K562 (cell line): ENCODE data around the gene PITPNM1. TPM values are rescaled to one million over a fixed set of nuclear protein-coding genes. Genes with fewer than 3 reads are reported as not detected.

Experiments
- ATAC-seq: fragments of 200-7000 bp; cut with Tn5 transposase; 3 replicates; pipeline ENCODE4 v1.9.1; 2020; ENCODE audit warnings: moderate library complexity
- BruUV-seq: library from RNA; stranded (reverse); fragments of 400-500 nt; replicated peaks from 2 replicates; lab custom pipeline; 2021; lab: Mats Ljungman, UMichigan
- CTCF ChIA-PET: fragments of 300-600 bp; formaldehyde crosslinking; extraction: SDS; loops from one replicate; lab custom pipeline; 2021; ENCODE audit warnings: low intra/inter-chr PET ratio; lab: Yijun Ruan, JAX
- POLR2A ChIA-PET: fragments of 300-600, 350-650 bp; sonication (Branson Sonifier 250); formaldehyde crosslinking; extraction: SDS; loops from one replicate; lab custom pipeline; 2021; ENCODE audit warnings: antibody characterized with exemption, inconsistent platforms; lab: Yijun Ruan, JAX
- DNase-seq, 4 experiments: peaks; one replicate each; pipeline versions ENCODE4 v3.0.0 to v3.0.0-alpha.2; 2011 to 2018; ENCODE audit warnings: low spot score in 3 of 4, mixed read lengths in 3 of 4; ENCODE audit errors: extremely low read depth in 1 of 4
- FAIRE-seq: peaks from 2 replicates; lab custom pipeline; 2011; peaks lifted over from hg19 to GRCh38; lab: Jason Lieb, UNC
- H2AFZ ChIP-seq: 2 replicates; pipeline ENCODE4 v1.6.0; 2011; ENCODE audit warnings: low read depth, low read length, control low read depth, inconsistent platforms
- H3K27ac ChIP-seq: fragments of 200-600 bp; 3 replicates; pipeline ENCODE4 v1.8.0; 2011; ENCODE audit warnings: low read depth, mild to moderate bottlenecking, control low read depth, inconsistent platforms, low read length, moderate library complexity, mixed read lengths; ENCODE audit errors: extremely low read depth
- H3K27me3 ChIP-seq, 2 experiments: fragments of 300-600 bp in 1 of 2; 2 replicates in 1 of 2; 3 replicates in 1 of 2; pipeline versions ENCODE4 v1.6.0 to v1.8.0; 2011; ENCODE audit warnings: inconsistent platforms in 2 of 2, low read length in 2 of 2, mild to moderate bottlenecking in 1 of 2, mixed read lengths in 1 of 2, moderate library complexity in 1 of 2; ENCODE audit not compliant: control insufficient read depth in 2 of 2, insufficient read depth in 2 of 2
- H3K36me3 ChIP-seq: fragments of 300-600 bp; 3 replicates; pipeline ENCODE4 v1.8.0; 2011; ENCODE audit warnings: mild to moderate bottlenecking, low read length, inconsistent platforms; ENCODE audit not compliant: control insufficient read depth, insufficient read depth
- H3K4me1 ChIP-seq, 2 experiments: fragments of 200-600 bp in 1 of 2; replicated peaks in 1 of 2; 2 replicates in 1 of 2; 3 replicates in 1 of 2; pipeline versions ENCODE4 v1.5.1 to v1.8.0; 2011; ENCODE audit warnings: inconsistent platforms in 2 of 2, low read length in 2 of 2, mild to moderate bottlenecking in 1 of 2, mixed read lengths in 1 of 2, moderate library complexity in 1 of 2; ENCODE audit not compliant: control insufficient read depth in 2 of 2, insufficient read depth in 2 of 2
- H3K4me2 ChIP-seq: 2 replicates; pipeline ENCODE4 v1.6.1; 2011; ENCODE audit warnings: low read length, control low read depth, inconsistent platforms, mixed read lengths; ENCODE audit not compliant: insufficient read depth
- H3K4me3 ChIP-seq: fragments of 200-600 bp; sonication (generic), shearing (Covaris generic); 2 replicates; pipeline ENCODE4 v1.5.1; 2016; ENCODE audit warnings: control low read depth, inconsistent platforms
- H3K79me2 ChIP-seq: fragments of 200-600 bp; 3 replicates; pipeline ENCODE4 v1.8.0; 2011; ENCODE audit warnings: low read length, inconsistent platforms; ENCODE audit not compliant: control insufficient read depth, insufficient read depth
- H3K9ac ChIP-seq, 2 experiments: 2 replicates each; pipeline versions ENCODE4 v1.6.0 to v1.6.1; 2011; ENCODE audit warnings: low read depth in 2 of 2, low read length in 2 of 2, control low read depth in 1 of 2, inconsistent platforms in 1 of 2, mild to moderate bottlenecking in 1 of 2, mixed read lengths in 1 of 2; ENCODE audit not compliant: insufficient read depth in 1 of 2
- H3K9me1 ChIP-seq: one replicate; pipeline ENCODE4 v1.6.0; 2011; ENCODE audit warnings: inconsistent platforms, mild to moderate bottlenecking, low read length, moderate library complexity; ENCODE audit not compliant: control insufficient read depth, insufficient read depth
- H3K9me3 ChIP-seq: replicated peaks from 2 replicates; pipeline ENCODE4 v1.5.1; 2011; ENCODE audit warnings: low read depth, low read length, inconsistent platforms; ENCODE audit not compliant: control insufficient read depth, insufficient read depth
- H4K20me1 ChIP-seq: replicated peaks from 2 replicates; pipeline ENCODE4 v1.6.1; 2011; ENCODE audit warnings: low read length, inconsistent platforms, mixed read lengths; ENCODE audit not compliant: control insufficient read depth, insufficient read depth
- ELF1 ChIP-seq: fragments of 200-800 bp; sonication (Bioruptor generic); IDR thresholded peaks from 2 replicates; pipeline ENCODE4 v1.6.1; 2016; ENCODE audit warnings: missing genetic modification characterization, missing compliant biosample characterization
- NFIC ChIP-seq: fragments of 450-650 bp; IDR thresholded peaks from 2 replicates; pipeline ENCODE4 v1.6.1; 2017; ENCODE audit warnings: mild to moderate bottlenecking, inconsistent platforms
- PKNOX1 ChIP-seq: fragments of 450-650 bp; IDR thresholded peaks from 2 replicates; pipeline ENCODE4 v1.6.1; 2016
- POLR2G ChIP-seq: fragments of 200-400 bp; formaldehyde crosslinking; IDR thresholded peaks from 2 replicates; pipeline ENCODE4 v1.6.1; 2017; ENCODE audit warnings: low read depth, mild to moderate bottlenecking, antibody characterized with exemption, low read length, moderate library complexity
- RB1 ChIP-seq: fragments of 450-650 bp; IDR thresholded peaks from 2 replicates; pipeline ENCODE4 v1.6.1; 2017; ENCODE audit warnings: low read depth, mild to moderate bottlenecking
- RHOXF2B ChIP-seq: fragments of 250-450 bp; sonication (Bioruptor Pico); conservative IDR thresholded peaks from 2 replicates; pipeline ENCODE4 v1.5.1; 2021
- SP1 ChIP-seq: sonication (generic); formaldehyde crosslinking; IDR thresholded peaks from 2 replicates; pipeline ENCODE4 v1.8.1; 2022; ENCODE audit warnings: mild to moderate bottlenecking, missing genetic modification reagents
- ZFP36 ChIP-seq: fragments of 150-350 bp; IDR thresholded peaks from 2 replicates; pipeline ENCODE4 v1.6.1; 2018; ENCODE audit warnings: low read length, low read depth; ENCODE audit not compliant: partially characterized antibody
- WGBS: fragments of 100-300 bp; shearing (Covaris generic); methylation state at CpG from one replicate; pipeline ENCODE4 v1.1.6; 2016; ENCODE audit warnings: low coverage, mixed read lengths; ENCODE audit not compliant: insufficient coverage; ENCODE audit errors: missing lambda C conversion rate; 5-methylcytosine and 5-hydroxymethylcytosine counted together
- in situ Hi-C: fragments of 300-500 bp; cut with MboI; formaldehyde crosslinking; loops from 4 replicates; pipeline ENCODE4 v1.15.0; 2018; ENCODE audit warnings: inconsistent platforms, mixed read lengths
- intact Hi-C: fragments of 100-400 bp; cut with micrococcal nuclease; formaldehyde crosslinking; loops from 2 replicates; pipeline ENCODE4 v1.14.2; 2022
- polyA plus RNA-seq, 8 experiments: library from polyadenylated mRNA; depleted of rRNA in 4 of 8; stranded (reverse) in 5 of 8; unstranded in 3 of 8; fragments of >200 nt; fragmentation: Nextera tagmentation in 2 of 8; fragmentation: Illumina TruSeq in 1 of 8; extraction: Ambion mirVana in 2 of 8; extraction: Trizol in 1 of 8; gene quantifications; 2 replicates each; pipeline versions ENCODE4 v1.2.1 to v1.2.3, GENCODE V29; 2011 to 2014; ENCODE audit warnings: inconsistent platforms in 1 of 8, missing spikeins in 1 of 8
- total RNA-seq, 7 experiments: library from RNA; depleted of rRNA in 6 of 7; stranded (reverse); fragments of >200 nt in 6 of 7; fragmentation: Illumina TruSeq in 2 of 7; extraction: Trizol in 2 of 7; gene quantifications; 2 replicates each; pipeline versions ENCODE4 v1.2.1 to v1.2.3, GENCODE V29; 2011 to 2021; ENCODE audit warnings: low replicate concordance in 1 of 7

The PITPNM1 gene
- total and polyA plus RNA-seq, 9 of the 15 experiments (the other 6 are each of a cell fraction or from before 2014, with no cell fraction given) = 0.11 to 53.7 (median 16.0) TPM

GRCh38 chr11:67492801-67493547, 12.2 kb downstream of the PITPNM1 start:
- DNase-seq (peak; percentile 41 to 69 (median 56)), FAIRE-seq (no peak), ATAC-seq (peak; percentile 78)
- ChIA-PET POLR2A (interaction anchor here (0.6 to 1.2 kb wide), 4 partner anchors 8 to 593 kb away, joined by 3 to 5 read pairs (median 4); partner anchors contain the start of gene AIP), CTCF (no interaction called here)
- Histone ChIP-seq H3K27me3 (no peaks in the 10 kb centered on the region), H2AFZ (no peak overlapping the region), H3K36me3 (peaks cover 93% of the 10 kb centered on the region; the same call in 2 of the 3 replicates), H3K4me2 (no peak overlapping the region), H4K20me1 (no peaks in the 10 kb centered on the region), H3K9ac (peak overlapping the region in 1 of 2 experiments; percentile 86; a peak in 2 of 4 replicates), H3K9me3 (no peaks in the 10 kb centered on the region), H3K79me2 (0 out of 3 replicates have a peak, but pooled peaks cover 1% of the 10 kb centered on the region), H3K4me3 (no peak overlapping the region), H3K9me1 (no peaks in the 10 kb centered on the region), H3K4me1 (peaks cover 0 to 79% of the 10 kb centered on the region in 2 experiments; a peak in 2 of 5 replicates), H3K27ac (no peak overlapping the region)
- no TSS peak for BruUV-seq
- in situ Hi-C loops = no loop called here
- TF ChIP-seq PKNOX1 (peak; percentile 81), ELF1 (tag) (no peak), ZFP36 (no peak), SP1 (CRISPR knock-in tag) (0 out of 2 replicates have a peak, but pooled peaks have one; percentile 26), RB1 (no peak), POLR2G (peak; percentile 55; the same call in 1 of the 2 replicates), RHOXF2B (no peak), NFIC (peak; percentile 24; the same call in 1 of the 2 replicates)
- intact Hi-C loops = no loop called here
- WGBS = 79% methylated on average over 21 of the region's 46 CpGs
